Mononuclear cell (primary cell): ENCODE measurements around the gene PLCXD1. TPM values are rescaled to one million over a fixed set of nuclear protein-coding genes. Genes with fewer than 3 reads are reported as not detected.

Experiments used
- H3K27me3 ChIP-seq: 2 replicates; pipeline ENCODE4 v1.6.0; 2011; ENCODE audit warnings: low read length, control low read depth; ENCODE audit not compliant: insufficient read depth
- H3K4me1 ChIP-seq: 2 replicates; pipeline ENCODE4 v1.5.1; 2011; ENCODE audit warnings: mild to moderate bottlenecking, low read length, control low read depth; ENCODE audit not compliant: insufficient read depth
- H3K4me3 ChIP-seq: 2 replicates; pipeline ENCODE4 v1.5.1; 2011; ENCODE audit warnings: mild to moderate bottlenecking, low read length, moderate library complexity
- H3K9me3 ChIP-seq: 2 replicates; pipeline ENCODE4 v1.5.1; 2011; ENCODE audit warnings: low read depth, mild to moderate bottlenecking, control low read depth, low read length
- total RNA-seq: library from RNA; depleted of rRNA; stranded (reverse); fragments of >200 nt; gene quantifications from one replicate; pipeline ENCODE4 v1.2.3, GENCODE V29; 2012

The PLCXD1 gene
- total RNA-seq, 1 donor = 6.9 TPM

- Histone ChIP-seq H3K27me3 (peaks cover 5% of the 10 kb centered on the region), H3K9me3 (no peaks in the 10 kb centered on the region), H3K4me1 (no peaks in the 10 kb centered on the region), H3K4me3 (no peak overlapping the region)
Measured at GRCh38 chrX:331151-331824, 50.1 kb downstream of the PLCXD1 start.

DNA sequence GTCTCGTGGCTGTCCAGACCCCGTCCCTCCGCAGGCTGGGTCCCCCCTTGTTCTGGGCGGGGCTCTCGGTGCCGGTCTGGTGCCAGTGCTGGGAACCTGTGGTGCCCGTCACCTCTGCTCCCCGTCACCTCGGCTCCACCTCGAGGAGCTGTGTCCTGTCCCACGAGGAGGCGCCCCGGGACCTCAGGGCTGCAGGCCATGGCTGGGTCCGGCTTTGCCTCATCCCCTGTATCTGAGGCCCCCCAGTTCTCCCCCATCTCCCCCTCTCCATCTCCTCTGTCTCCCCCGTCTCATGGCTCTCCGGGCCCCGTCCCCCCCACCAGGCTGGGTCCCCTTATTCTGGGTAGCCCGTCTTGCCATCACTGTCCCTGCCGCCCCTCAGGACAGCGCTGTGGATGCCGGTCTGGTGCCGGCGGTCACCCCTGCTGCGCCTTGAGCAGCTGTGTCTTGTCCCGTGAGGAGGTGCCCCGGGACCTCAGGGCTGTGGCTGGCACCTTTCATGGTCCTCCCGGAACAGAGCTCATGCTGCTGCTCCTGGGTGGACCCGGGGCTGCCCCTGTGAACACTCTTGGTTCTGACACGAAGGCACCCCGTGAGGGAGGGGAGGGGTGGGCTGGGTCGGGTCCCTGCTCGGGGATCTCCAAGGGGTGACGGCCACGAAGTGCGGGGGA lies 50.8 kb downstream of the PLCXD1 start:
- H3K9me3 ChIP-seq = no peaks in the 10 kb centered on the region
- H3K4me1 ChIP-seq = no peaks in the 10 kb centered on the region
- peaks cover 5% of the 10 kb centered on the region for H3K27me3 ChIP-seq
- no peak overlapping the region for H3K4me3 ChIP-seq

DNA sequence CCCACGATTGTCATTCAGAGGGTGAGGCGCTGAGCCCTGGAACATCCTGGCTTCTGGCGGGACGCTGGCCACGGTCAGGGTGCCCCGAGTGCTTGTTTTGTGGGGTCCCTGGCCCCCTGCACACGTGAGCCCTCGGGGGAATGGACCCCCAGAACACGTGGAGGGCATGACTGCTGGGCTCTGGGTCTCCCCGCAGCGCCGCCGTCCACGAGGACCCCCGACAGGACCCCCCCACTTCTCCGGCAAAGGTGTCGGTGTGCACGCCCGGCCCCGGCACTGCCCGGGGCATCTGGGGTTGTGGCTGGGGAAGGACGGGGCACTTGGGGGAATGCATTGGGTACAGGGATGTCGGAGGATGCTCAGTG lies 51.3 kb downstream of the PLCXD1 start:
- Histone ChIP-seq H3K4me3 (no peak overlapping the region), H3K27me3 (peaks cover 5% of the 10 kb centered on the region), H3K4me1 (no peaks in the 10 kb centered on the region), H3K9me3 (no peaks in the 10 kb centered on the region)

DNA sequence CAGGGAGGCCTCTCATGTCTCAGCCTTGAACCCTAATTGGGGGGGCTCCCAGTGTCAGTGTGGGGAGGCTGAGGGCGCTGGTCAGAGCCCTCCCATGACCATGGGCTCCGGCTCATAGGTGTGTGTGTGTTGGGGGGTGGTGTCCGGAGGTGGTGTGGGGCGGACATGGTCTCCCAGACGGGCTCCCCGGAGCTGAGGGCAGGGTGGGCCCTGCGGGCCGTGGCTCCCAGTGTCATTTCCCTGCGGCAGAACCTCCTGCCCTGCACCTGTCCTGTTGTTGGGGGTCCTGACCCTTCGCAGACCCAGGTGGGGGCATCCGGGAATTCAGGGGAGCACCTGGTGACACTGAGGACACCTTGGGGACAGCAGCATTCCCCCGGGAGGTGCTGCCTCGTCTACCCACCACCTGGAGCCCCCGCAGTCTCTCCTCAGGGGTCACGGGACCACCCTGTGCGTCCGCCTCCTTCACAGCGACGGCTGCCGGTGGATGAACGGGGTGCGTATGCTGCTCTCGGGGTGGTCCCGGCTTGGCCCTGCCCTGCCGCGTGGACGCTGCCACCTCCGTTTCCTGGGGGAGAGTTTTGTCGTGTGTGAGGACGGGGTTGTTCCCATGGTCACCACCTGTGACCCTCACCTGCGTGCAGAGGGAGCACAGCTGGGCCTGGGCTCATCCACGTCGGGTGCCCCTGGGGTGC lies 51.9 kb downstream of the PLCXD1 start:
- H3K4me3 ChIP-seq = no peak overlapping the region
- peaks cover 5% of the 10 kb centered on the region for H3K27me3 ChIP-seq
- no peaks in the 10 kb centered on the region for H3K9me3 ChIP-seq
- no peaks in the 10 kb centered on the region for H3K4me1 ChIP-seq

DNA sequence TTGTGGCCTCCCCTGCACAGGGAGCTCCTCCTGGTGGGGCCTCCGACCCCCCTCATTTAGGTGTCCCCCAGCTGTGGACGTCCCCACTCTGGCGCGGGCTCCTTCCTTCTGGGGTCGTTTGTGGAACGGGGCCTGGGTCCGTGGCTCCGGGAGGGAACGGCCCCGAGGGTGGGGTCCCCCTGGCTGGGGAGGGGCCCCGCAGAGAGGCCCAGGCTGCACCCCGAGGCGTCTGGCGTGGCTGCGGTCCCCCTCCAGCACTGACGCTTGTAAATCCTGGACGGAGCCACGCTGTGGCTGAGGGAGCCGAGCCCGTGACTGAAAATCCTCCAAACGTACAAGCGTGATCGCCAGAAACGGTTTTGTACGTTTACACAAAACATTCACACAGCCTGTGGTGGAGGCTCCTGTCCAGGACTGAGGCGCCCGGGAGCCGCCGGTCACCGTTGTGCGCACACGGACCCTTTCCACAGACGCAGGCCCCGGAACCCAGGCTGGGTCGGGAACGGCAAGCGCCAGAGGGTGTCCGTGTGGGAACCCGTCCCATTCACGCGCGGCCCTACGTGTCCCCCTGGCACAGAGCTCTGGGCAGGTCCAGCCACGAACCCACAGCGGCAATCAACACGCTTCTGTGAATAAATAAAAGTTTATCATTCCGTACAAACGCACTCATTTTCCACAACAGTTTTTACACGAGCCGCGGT lies 52.6 kb downstream of the PLCXD1 start:
- Histone ChIP-seq H3K27me3 (peaks cover 5% of the 10 kb centered on the region), H3K9me3 (no peaks in the 10 kb centered on the region), H3K4me3 (no peak overlapping the region), H3K4me1 (no peaks in the 10 kb centered on the region)

DNA sequence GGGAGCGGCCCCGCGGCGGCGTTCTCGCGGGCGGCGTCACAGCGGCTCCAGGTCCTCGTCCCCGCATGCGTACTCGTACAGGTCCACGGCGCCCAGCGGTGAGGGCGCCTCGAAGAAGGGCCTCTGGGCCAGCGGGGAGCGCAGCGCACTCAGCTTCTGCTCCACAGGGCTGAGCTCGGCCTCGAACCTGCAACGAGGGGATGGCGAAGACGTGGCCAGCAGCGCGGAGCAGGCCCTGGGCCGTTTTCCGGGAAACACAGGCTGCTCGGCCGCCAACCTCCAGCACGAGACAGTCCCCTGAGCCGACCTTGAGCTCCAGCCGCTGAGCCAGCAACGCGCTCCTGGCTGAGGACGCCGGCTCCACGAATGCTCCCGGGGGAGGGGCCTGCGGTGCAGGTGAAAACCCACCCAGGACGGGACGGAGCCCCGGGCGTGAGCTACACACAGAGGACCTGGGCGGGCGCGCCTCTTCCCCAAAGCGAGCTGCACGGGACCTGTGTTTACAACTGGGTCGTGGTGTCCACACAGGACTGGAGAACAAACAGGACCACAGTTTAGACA lies 53.2 kb downstream of the PLCXD1 start:
- Histone ChIP-seq H3K27me3 (peaks cover 5% of the 10 kb centered on the region), H3K4me3 (no peak overlapping the region), H3K4me1 (no peaks in the 10 kb centered on the region), H3K9me3 (no peaks in the 10 kb centered on the region)

DNA sequence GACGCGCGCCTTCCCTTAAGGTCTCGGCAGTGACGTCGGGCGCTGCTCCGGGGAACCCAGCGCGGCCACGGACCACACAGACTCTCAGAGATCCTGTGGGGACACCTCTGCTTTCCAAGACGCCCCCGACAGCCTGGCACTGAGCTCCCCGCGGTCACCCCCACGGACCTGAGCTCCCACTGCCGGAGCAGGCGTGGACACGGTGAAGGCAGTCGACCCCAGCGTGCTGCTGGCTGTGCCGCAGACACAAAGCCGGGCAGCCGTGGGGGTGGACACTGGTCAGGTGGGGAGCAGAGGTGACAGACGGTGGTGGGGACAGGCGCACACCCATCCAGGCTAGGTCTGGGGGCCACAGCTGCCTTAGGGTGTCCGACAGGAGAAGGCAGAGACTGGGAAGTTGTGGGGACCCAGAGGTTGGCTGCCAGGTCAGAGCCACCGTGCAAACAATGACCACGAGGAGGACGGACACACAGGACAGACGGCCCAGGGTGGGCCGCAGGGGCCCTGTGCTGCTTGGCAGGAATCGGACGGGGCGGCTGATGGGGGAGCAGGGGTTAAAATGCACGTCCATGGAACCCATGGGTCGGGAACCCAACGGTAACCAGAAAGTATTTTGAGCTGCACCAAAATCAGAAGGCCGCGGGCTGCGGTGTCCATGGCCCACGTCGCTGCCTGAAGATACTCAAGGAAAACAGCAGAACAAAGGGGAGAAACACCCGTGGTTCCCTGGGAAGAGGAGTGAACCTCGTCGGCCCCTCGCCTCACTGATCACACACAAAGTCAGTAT lies 54.0 kb downstream of the PLCXD1 start:
- no peaks in the 10 kb centered on the region for H3K4me1 ChIP-seq
- no peaks in the 10 kb centered on the region for H3K9me3 ChIP-seq
- H3K4me3 ChIP-seq = no peak overlapping the region
- H3K27me3 ChIP-seq = peaks cover 5% of the 10 kb centered on the region

DNA sequence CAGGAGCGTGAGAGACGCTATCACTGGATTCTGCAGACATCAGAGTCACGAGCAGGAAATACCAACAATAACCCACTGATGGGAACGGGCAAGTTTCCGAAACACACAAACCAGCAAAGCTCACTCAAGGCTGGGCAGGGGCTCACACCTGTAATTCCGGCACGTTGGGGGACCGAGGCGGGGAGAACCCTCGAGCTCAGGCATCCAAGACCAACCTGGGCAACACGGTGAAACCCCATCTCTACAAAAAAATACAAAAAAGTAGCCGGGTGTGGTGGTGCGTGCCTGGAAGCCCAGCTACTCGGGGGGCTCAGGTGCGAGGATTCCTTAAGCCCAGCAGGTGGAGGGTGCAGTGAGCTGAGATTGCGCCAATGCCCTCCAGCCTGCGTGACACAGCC lies 54.6 kb downstream of the PLCXD1 start:
- H3K4me3 ChIP-seq = no peak overlapping the region
- no peaks in the 10 kb centered on the region for H3K4me1 ChIP-seq
- H3K9me3 ChIP-seq = no peaks in the 10 kb centered on the region
- peaks cover 5% of the 10 kb centered on the region for H3K27me3 ChIP-seq

DNA sequence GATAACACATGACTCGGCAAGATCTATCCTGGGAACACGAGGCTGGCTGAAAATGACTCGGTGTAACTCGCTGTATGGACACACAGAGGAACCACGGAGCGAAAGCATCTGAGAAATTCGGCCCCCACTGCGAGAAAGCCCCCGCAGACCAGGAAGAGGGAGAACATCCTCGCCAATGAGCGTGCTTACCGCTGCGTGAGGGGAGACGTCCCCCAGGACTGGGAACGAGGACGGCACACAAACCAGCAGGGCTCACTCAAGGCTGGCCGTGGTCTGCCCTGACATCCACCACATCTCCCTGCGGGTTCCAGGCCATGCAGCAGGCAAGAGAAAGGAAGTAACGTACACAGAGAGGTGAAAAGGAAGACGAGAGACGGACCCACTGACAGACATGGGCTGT lies 55.0 kb downstream of the PLCXD1 start:
- Histone ChIP-seq H3K4me3 (no peak overlapping the region), H3K27me3 (peaks cover 1% of the 10 kb centered on the region), H3K9me3 (no peaks in the 10 kb centered on the region), H3K4me1 (no peaks in the 10 kb centered on the region)

DNA sequence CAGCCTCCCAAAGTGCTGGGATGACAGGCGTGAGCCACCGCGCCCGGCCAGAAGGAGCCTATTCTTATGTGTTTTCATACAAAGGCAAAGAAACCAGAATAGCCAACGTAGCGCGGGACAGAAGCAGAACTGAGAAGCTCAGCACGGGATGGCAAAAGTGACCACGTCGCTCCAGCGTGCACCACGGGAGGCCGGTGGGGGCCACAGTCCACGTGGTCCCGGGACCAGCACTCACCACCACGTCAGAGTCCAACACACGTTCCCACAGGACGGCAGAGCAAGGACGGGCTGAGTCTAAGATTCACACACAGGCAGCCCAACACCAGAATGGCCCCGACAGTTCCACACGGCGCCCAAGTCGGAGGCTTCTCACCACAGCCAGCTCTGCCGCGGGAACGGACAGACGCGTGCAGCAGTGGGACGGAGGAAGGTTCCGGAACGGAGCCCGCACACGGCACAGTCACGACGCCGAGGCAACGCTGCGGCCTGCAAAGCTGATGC lies 56.2 kb downstream of the PLCXD1 start:
- H3K4me1 ChIP-seq = no peaks in the 10 kb centered on the region
- no peaks in the 10 kb centered on the region for H3K9me3 ChIP-seq
- H3K4me3 ChIP-seq = no peak overlapping the region
- H3K27me3 ChIP-seq = no peaks in the 10 kb centered on the region

DNA sequence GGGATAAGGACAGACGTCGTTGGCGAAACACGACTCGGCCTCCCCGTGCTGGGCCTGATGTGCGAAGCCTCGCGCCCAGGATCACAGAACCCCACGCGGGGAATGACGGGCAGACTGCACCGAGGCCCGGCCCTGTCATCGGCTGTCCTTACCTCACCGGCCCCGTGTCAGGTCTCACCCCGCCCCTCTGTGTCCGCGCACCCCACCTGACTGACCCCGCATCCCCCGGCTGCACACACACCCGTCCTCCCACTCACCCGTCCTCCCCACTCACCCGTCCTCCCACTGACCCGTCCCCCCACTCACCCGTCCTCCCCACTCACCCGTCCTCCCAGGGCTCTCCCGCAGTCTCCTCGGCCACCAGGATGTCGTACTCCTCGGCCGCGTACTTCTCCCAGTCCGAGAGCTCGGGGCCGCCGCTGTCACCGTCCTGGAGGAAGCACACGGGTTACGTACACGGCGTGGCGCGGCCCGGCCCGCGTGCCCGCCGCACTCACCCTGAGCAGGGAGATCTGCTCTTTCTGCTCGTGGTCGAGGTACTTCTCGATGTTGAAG lies 57.2 kb downstream of the PLCXD1 start:
- H3K4me1 ChIP-seq = no peaks in the 10 kb centered on the region
- H3K9me3 ChIP-seq = no peaks in the 10 kb centered on the region
- H3K27me3 ChIP-seq = no peaks in the 10 kb centered on the region
- no peak overlapping the region for H3K4me3 ChIP-seq

- Histone ChIP-seq H3K9me3 (no peaks in the 10 kb centered on the region), H3K27me3 (no peaks in the 10 kb centered on the region), H3K4me1 (no peaks in the 10 kb centered on the region), H3K4me3 (no peak overlapping the region)
Measured at GRCh38 chrX:338836-339400, 57.7 kb downstream of the PLCXD1 start.

GRCh38 chrX:340121-340520 lies 58.9 kb downstream of the PLCXD1 start:
- no peaks in the 10 kb centered on the region for H3K9me3 ChIP-seq
- H3K27me3 ChIP-seq = no peaks in the 10 kb centered on the region
- no peaks in the 10 kb centered on the region for H3K4me1 ChIP-seq
- no peak overlapping the region for H3K4me3 ChIP-seq
